DMS153 treated with DMSO at 0.1 percent for 48 hours (cell line): Measurements from ENCODE around the gene SLC28A1.
"Not testable (repeated sequence)": the region's sequence is repeated elsewhere in the genome, so short reads cannot be mapped to it uniquely, and the experiment has no call there.

ENCODE experiments used
- DNase-seq: peaks from one replicate; lab custom pipeline; 2025; ENCODE audit not compliant: unreplicated experiment; lab: John Stamatoyannopoulos, UW

SLC28A1 gene

GRCh38 chr15:84861781-84862180 lies 22.7 kb upstream of the SLC28A1 start:
- DNase-seq: no peak

DNA sequence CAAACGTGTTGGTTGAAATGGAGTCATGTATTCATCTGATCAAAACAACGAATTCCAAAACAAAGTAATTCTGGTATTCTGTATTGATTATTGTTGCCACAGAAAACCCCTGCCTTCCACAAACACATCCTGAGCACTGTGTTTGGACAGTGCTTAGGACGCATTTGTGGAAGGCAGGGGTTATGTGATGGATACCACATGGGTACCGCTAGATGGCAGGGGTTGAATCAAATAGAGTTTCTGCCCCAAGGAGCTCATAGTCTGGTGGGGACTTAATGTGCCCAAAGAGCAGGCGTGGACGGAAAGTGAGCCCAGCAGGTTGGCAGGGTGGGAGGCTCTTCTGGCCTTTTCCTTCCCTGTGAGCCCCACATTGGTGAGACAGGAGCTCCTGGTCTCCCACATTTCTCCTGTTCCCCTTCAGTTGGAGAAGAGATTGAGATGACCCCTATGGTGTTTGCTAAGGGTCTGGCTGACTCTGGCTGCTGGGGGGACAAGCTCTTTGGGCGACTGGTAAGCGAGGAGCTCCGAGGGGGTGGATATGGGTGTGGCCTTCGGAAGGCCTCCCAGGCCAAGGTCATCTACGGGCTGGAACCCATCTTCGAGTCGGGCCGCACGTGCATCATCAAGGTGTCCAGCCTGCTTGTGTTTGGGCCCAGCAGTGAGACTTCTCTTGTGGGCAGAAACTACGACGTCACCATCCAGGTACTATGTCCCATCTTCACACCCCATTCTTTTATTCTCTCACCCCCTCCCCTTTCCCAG lies 22.1 kb upstream of the SLC28A1 start:
- no peak for DNase-seq

- DNase-seq: no peak
Measured at GRCh38 chr15:84863565-84864443, 20.7 kb upstream of the SLC28A1 start.

GRCh38 chr15:84864444-84864795 lies 20.0 kb upstream of the SLC28A1 start:
- DNase-seq: no peak

GRCh38 chr15:84865074-84865569 lies 19.3 kb upstream of the SLC28A1 start:
- DNase-seq: no peak

- DNase-seq: no peak
Measured at GRCh38 chr15:84868037-84868880, 16.2 kb upstream of the SLC28A1 start.

DNA sequence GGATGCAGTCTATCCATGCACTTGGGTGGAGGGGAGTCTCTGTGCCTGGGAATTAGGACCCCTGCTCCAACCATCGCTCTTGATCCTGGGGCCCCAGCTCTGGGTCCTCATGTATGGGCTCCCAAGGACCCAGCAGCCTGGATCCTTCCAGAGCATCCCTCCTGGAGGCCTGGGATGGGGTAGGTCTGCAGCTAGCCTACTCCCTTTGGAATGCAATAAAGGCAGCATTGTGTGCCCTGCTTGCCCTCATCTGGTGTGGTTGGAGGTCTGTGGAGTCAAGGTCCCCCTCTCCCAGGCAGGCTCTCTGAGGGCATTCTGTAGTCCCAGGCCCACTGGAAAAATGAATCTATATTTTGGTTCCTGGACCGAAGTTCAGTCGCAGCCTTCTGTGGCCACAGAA lies 15.0 kb upstream of the SLC28A1 start:
- DNase-seq: no peak

DNA sequence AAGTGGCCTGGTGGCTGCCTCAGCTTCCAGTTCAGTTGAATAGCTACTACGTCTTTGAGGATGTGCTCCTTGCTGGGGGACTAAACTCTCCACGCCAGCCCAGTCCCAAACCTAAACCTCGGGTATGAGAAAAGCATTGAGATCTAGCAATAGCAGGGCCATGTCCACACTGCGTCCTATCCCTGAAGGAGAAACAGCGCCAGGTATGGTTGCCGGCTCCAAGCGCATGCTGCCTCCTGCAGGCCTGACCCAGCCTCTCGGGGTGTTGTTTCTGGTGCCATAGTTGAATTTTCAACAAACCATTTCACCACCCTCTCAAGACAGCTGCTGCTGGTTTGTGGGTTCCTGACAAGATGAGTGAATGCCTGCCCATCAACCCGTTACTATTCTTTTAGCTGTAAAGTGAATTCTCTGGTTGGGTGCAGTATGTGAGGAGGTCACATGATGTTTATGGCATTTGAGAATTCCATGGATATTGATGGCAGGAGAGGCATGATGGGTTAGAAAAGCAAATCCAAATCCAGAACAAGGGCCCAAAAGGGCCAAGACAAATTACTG lies 13.0 kb upstream of the SLC28A1 start:
- DNase-seq: no peak

GRCh38 chr15:84872009-84872910 lies 12.2 kb upstream of the SLC28A1 start:
- no peak for DNase-seq

DNA sequence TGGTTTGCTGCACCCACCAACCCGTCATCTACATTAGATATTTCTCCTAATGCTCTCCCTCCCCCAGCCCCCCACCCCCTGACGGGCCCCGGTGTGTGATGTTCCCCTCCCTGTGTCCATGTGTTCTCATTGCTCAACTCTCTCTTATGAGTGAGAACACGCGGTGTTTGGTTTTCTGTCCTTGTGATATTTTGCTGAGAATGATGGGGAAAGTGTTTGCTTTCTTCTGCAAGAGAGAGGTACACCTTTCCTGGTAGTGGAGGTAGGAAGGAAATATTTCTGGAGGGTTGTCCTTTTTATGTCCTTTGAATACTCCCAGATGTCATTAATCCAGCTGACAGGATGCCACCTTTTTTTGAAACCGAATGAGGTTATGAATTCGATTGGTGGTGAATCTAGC lies 10.5 kb upstream of the SLC28A1 start:
- DNase-seq: no peak

GRCh38 chr15:84874981-84875699 lies 9.3 kb upstream of the SLC28A1 start:
- no peak for DNase-seq

GRCh38 chr15:84876269-84876668 lies 8.2 kb upstream of the SLC28A1 start:
- DNase-seq: no peak

GRCh38 chr15:84877701-84878100 lies 6.8 kb upstream of the SLC28A1 start:
- not testable (repeated sequence) for DNase-seq

GRCh38 chr15:84878504-84878903 lies 6.0 kb upstream of the SLC28A1 start:
- DNase-seq: peak; percentile 23

DNA sequence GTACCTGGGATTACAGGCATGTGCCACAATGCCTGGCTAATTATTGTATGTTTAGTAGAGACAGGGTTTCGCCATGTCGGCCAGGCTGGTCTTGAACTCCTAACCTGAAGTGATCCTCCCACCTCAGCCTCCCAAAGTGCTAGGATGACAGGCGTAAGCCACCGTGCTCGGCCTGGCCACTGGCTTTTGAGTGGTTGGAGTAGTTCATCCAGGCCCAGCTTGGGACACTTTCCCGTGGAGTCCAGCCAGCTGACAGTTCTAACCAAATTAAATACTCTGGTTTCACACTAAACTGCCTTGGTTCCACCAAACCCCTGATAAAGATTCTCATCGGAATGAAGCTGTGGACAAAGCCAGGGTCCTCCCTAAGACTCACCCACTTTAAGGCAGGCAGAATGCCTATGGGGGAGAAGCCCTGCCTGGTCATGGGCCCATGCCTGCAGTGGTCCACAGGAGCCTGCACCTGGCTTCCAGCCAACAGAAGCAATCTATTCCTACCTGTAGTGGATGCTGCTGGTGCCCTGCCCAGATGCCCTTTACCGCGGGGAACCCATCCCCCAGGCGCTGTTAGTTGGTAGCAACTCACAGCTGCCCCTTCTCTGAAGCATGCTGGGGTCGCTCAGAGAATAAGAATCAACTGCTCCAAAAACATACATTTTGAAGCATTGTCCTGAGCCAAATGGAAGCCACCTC lies 5.2 kb upstream of the SLC28A1 start:
- no peak for DNase-seq

- no peak for DNase-seq
Measured at GRCh38 chr15:84880007-84880406, 4.5 kb upstream of the SLC28A1 start.

DNA sequence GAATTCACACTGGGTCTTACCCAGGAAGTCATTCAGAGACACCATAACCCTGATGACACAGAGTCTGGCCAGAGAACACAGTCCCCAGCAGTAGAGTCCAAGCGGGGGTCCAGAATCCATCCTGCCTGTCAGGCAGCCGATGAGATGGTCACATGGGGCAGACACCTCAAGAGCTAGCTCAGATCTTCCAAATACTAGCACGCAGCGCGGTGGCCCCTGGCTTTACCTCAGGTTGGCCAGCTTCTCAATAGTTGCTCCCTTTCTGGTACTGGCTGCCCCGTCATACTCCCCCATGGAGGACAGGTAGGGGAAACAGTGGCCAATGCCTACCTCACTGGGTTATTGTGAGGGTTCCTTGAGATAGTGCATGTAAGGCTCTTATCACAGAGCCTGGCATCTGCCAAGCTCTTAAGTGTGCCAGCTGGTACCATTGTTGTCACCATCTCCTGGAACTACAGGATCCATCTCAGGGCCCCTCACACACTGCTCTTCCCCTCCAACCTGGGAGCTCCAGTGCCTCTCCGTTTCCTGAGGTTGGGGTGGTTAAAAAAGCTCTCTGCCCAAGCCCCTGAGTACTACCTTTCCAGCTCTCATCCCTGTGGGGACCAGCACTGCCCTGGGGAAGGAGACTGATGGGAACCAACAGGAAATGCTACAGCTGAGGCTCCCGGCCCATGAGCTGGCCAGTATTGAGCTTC lies 3.5 kb upstream of the SLC28A1 start:
- DNase-seq: no peak

GRCh38 chr15:84881520-84881830 lies 3.0 kb upstream of the SLC28A1 start:
- DNase-seq: no peak
